RWPE2 (cell line): Measurements from ENCODE around the gene ITGA11.

ENCODE experiments used
- ATAC-seq: fragments of 200-7000 bp; cut with Tn5 transposase; 3 replicates; pipeline ENCODE4 v1.9.1; 2021; ENCODE audit warnings: low read depth
- DNase-seq: peaks from one replicate; pipeline ENCODE4 v3.0.0-alpha.2; 2020; ENCODE audit warnings: low spot score
- H3K27ac ChIP-seq: fragments of 450-650 bp; 2 replicates; pipeline ENCODE4 v1.5.1; 2017; ENCODE audit warnings: mild to moderate bottlenecking; ENCODE audit not compliant: poor library complexity, severe bottlenecking
- H3K27me3 ChIP-seq: fragments of 250-450 bp; sonication (Bioruptor Pico); 2 replicates; pipeline ENCODE4 v1.5.1; 2021; ENCODE audit warnings: mild to moderate bottlenecking, moderate library complexity; ENCODE audit not compliant: insufficient read depth, poor library complexity, severe bottlenecking
- H3K36me3 ChIP-seq: fragments of 250-450 bp; sonication (Bioruptor Pico); 2 replicates; pipeline ENCODE4 v1.5.1; 2020; ENCODE audit warnings: low read depth, mild to moderate bottlenecking, moderate library complexity
- H3K4me1 ChIP-seq: fragments of 250-450 bp; sonication (Bioruptor Pico); 2 replicates; pipeline ENCODE4 v1.5.1; 2021; ENCODE audit warnings: mild to moderate bottlenecking, moderate library complexity; ENCODE audit not compliant: insufficient read depth, poor library complexity, severe bottlenecking
- H3K4me3 ChIP-seq: fragments of 250-450 bp; sonication (Bioruptor Pico); 2 replicates; pipeline ENCODE4 v1.5.1; 2021; ENCODE audit warnings: mild to moderate bottlenecking, moderate library complexity; ENCODE audit not compliant: severe bottlenecking
- H3K9me3 ChIP-seq: fragments of 250-450 bp; sonication (Bioruptor Pico); 2 replicates; pipeline ENCODE4 v1.5.1; 2021; ENCODE audit warnings: mild to moderate bottlenecking, moderate library complexity; ENCODE audit not compliant: severe bottlenecking
- CTCF ChIP-seq: fragments of 450-650 bp; IDR thresholded peaks from one replicate; pipeline ENCODE4 v1.5.1; 2017; ENCODE audit warnings: mild to moderate bottlenecking, moderate library complexity; ENCODE audit not compliant: poor library complexity, severe bottlenecking

ITGA11 gene

GRCh38 chr15:68374168-68374745 lies 57.7 kb downstream of the ITGA11 start:
- Histone ChIP-seq H3K36me3 (no peaks in the 10 kb centered on the region), H3K4me3 (no peak overlapping the region), H3K27ac (no peak overlapping the region), H3K4me1 (no peaks in the 10 kb centered on the region), H3K27me3 (no peaks in the 10 kb centered on the region), H3K9me3 (no peaks in the 10 kb centered on the region)
- ATAC-seq, result no peak
- DNase-seq, result peak; percentile 46
- no peak for TF ChIP-seq CTCF

- H3K4me1 ChIP-seq, result no peaks in the 10 kb centered on the region
- H3K9me3 ChIP-seq, result no peaks in the 10 kb centered on the region
- no peak for TF ChIP-seq CTCF
- H3K27me3 ChIP-seq, result no peaks in the 10 kb centered on the region
- no peaks in the 10 kb centered on the region for H3K36me3 ChIP-seq
- ATAC-seq (no peak), DNase-seq (peak; percentile 22)
- no peak overlapping the region for H3K27ac ChIP-seq
- no peak overlapping the region for H3K4me3 ChIP-seq
Observed at GRCh38 chr15:68373028-68373427, 58.9 kb downstream of the ITGA11 start.

GRCh38 chr15:68372291-68372811 lies 59.6 kb downstream of the ITGA11 start:
- Histone ChIP-seq H3K4me3 (no peak overlapping the region), H3K4me1 (no peaks in the 10 kb centered on the region), H3K27me3 (no peaks in the 10 kb centered on the region), H3K9me3 (no peaks in the 10 kb centered on the region), H3K36me3 (no peaks in the 10 kb centered on the region), H3K27ac (no peak overlapping the region)
- ATAC-seq (peak; percentile 83), DNase-seq (peak; percentile 62)
- peak; percentile 56 for TF ChIP-seq CTCF

GRCh38 chr15:68371851-68372250 lies 60.1 kb downstream of the ITGA11 start:
- Histone ChIP-seq H3K36me3 (no peaks in the 10 kb centered on the region), H3K27ac (no peak overlapping the region), H3K4me1 (no peaks in the 10 kb centered on the region), H3K27me3 (no peaks in the 10 kb centered on the region), H3K9me3 (no peaks in the 10 kb centered on the region), H3K4me3 (no peak overlapping the region)
- no peak for ATAC-seq
- TF ChIP-seq CTCF, result no peak
- DNase-seq, result peak; percentile 19

GRCh38 chr15:68371160-68371559 lies 60.8 kb downstream of the ITGA11 start:
- DNase-seq (peak; percentile 33), ATAC-seq (no peak)
- Histone ChIP-seq H3K27ac (no peak overlapping the region), H3K27me3 (no peaks in the 10 kb centered on the region), H3K36me3 (no peaks in the 10 kb centered on the region), H3K4me1 (no peaks in the 10 kb centered on the region), H3K9me3 (no peaks in the 10 kb centered on the region), H3K4me3 (no peak overlapping the region)
- no peak for TF ChIP-seq CTCF
